GM19328 (cell line): Measurements from ENCODE around the gene SATB2.

Experiments
- ATAC-seq: cut with Tn5 transposase; IDR thresholded peaks from one replicate; pipeline ENCODE4 v1.9.1; 2021; ENCODE audit warnings: mild to moderate bottlenecking, moderate library complexity; ENCODE audit not compliant: unreplicated experiment

The SATB2 gene

DNA sequence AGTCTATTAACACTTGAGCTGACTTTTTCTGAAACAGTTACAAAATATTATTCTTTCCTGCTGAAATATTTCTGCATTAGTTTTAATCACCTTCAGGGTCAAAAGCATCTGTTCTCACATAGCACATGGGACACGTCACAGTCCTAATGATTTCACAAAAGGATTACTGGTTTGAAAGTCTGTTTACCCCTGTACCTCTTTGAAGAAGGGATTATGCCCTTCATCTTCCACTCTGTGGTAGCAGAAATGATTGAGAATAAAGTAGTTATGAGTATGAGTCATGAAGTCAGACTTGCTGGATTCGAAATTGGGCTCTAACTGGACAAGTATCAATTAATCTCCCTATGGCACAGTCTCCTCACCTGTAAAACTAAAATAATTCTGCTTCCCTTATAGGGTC, 121.2 kb downstream of the SATB2 start:
- ATAC-seq, result no peak

- ATAC-seq, result no peak
Observed at GRCh38 chr2:199335502-199335901, 122.2 kb downstream of the SATB2 start.

DNA sequence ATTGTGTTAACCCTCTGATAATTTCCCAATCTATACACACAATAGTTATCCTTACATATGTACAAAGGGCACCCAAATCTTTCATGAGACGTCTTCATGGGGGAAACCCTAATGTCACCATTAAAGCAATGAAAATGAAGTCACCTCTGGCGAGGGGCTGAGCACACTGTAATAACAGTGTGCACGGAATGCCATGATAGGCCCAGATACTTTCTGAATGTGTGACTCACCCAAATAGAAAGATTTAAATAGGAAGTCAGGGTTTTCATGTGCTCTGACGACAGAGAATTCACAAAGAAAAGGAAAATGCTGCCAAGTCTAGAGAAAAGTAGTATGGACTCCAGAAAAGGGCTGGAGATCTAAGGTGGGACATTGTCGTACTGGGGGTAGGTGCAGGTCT, 128.3 kb downstream of the SATB2 start:
- no peak for ATAC-seq

- ATAC-seq, result no peak
Observed at GRCh38 chr2:199329031-199329430, 128.7 kb downstream of the SATB2 start.

DNA sequence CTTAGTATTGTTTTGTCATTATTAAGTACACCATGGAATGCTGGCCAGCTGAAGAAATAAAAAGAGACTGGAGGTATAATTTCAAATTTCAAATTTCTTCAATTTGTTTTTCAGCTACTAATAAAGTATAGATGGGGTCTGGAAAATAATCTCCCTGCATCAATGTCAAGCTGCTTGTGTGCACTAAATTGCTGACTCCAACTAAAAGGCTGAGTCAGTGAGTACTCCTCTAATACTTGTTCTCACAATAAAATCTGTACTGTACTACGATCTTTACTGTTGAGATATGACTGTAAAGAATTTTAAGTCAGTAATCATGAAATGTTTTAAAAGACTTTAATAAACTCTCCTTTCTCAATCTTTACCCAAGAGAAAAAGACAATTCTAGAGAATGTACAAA, 131.9 kb downstream of the SATB2 start:
- ATAC-seq, result no peak

- no peak for ATAC-seq
Observed at GRCh38 chr2:199322151-199322550, 135.6 kb downstream of the SATB2 start.

GRCh38 chr2:199317646-199318045, 140.1 kb downstream of the SATB2 start:
- no peak for ATAC-seq

- ATAC-seq, result no peak
Observed at GRCh38 chr2:199316851-199317250, 140.9 kb downstream of the SATB2 start.

DNA sequence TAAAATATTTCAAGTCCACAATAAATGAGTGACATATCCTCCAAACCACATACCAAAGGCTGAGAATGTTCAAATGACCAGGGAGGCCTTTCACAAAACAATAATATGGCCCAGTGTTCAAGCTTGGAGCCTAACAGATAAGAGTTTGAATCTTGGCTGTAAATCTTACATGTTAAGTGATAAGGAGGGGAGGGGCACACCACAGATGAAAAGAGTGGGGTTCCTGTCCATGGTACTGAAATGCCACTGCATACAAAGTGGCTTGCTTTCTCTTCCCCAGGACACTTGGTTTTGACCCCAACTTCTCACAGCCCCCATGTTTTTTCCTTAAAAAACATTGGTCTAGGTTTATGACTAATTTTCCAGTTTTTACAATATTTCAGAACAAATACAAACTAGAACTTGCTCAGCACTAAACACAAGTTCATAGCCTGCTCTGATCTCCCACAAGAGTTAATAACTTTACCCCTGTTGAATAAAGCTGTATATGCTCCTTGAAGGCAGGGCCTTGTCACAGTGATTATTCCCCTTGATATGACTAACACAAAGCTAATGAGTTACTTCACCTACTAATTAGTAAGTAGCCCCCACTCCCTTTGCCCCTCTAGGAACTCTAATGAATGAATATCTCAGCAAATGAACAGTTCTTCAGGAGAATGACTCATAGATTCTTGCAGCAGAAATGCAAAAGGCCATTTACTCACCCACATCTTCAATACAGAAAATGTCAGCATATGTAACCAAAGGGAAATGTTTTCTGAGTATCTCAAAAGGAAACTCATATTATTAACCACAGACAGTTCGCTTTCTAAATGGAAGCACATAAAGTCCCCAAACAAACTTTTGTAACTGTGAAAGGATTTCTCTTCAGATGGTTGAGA, 142.2 kb downstream of the SATB2 start:
- ATAC-seq, result no peak

- no peak for ATAC-seq
Observed at GRCh38 chr2:199312931-199313330, 144.8 kb downstream of the SATB2 start.

GRCh38 chr2:199310771-199311585, 146.8 kb downstream of the SATB2 start:
- ATAC-seq, result no peak

DNA sequence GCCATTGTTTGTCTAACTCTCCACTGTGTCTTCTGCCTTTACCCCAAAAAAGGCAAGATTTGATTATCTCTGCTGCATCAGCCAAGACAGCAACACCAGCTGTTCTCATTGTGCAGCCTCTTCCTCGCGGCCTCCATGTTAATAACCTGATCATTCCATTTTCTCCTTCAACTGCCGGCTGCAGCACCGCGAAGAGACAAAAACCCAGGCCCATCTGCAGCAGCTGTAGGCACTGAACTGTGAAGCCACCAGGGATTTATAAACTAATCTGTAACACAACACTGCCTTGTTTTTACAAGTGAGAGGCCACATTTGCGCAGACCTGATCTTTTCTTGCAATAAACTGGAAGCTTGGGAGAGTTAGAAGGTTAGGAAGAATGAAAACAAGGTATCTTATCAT, 147.8 kb downstream of the SATB2 start:
- ATAC-seq, result no peak

GRCh38 chr2:199309411-199309810, 148.3 kb downstream of the SATB2 start:
- ATAC-seq, result no peak

DNA sequence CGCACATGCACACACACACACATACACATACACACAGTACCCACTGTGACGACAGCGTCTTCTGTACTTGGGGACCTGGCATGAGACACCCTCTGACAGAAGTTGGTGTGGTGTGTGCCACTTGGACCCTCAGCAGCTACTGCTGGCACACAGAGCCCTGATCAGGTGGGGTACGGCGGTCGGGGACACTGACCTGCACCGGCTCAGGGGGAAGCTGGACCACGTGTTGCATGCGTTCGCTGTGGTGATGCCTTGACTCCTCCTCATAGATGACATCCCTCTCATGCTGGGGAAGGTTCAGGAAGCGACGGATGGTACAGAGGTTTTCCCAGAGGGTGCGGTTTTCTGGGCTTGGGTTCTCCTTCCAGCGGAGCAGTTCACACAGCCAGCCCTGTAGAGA, 149.2 kb downstream of the SATB2 start:
- no peak for ATAC-seq

DNA sequence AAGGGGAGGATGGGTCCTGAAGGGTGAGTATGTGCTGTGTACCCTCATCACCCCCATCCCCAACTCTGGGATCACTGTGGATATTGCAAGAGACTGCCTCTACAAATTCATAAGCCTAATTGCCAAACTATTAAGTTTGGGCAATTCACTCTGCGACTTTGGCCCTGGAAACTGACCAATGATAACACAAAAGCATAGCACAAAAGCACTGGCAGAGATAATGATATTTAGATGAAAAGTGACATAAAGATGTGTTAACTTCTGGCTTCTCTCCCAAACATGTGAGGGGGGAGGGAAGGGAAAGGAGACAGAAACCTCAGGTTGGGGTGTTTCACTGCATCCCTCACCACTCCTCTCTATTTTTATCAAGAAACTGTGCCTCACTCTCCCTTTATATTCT, 150.3 kb downstream of the SATB2 start:
- ATAC-seq, result no peak

DNA sequence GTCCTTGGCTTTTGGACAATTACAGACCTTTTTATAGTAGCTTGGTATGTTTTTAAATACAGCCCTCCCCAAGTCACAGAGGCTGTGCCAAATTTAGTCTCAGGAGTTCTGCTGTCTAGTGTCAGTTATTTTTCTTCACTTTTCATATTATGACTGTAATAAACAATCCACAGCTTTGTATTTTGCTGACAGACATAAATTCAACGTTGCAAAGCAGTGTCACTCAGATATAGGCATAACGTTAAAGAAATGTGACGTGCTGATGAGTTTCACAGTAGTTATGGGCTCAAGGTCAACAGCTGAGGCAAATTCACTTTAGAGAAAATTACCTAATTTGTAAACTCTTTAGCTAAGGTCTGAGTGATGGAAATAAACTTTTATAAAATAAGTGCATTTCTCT, 151.6 kb downstream of the SATB2 start:
- ATAC-seq, result no peak

DNA sequence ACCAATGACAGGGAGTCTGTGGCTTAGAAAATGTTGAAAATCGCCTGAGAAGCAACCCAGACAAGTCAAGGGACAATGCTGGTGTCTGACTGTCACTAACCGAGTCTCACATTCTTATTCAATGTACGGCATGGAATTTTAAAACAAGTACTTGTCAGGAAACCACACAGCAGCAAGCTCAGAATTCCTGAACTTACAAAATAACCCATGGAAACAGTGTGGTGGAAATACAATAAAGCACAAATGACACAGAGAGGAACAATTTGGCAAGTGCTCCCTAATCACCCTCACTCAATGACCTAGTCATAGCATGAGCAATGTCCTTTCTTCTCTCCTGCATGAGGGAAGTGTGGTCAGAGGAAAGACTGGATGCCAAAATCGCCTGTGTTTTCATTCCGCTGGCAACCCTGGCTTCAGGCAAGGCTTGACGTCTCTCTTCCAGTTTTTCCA, 154.0 kb downstream of the SATB2 start:
- ATAC-seq, result no peak

DNA sequence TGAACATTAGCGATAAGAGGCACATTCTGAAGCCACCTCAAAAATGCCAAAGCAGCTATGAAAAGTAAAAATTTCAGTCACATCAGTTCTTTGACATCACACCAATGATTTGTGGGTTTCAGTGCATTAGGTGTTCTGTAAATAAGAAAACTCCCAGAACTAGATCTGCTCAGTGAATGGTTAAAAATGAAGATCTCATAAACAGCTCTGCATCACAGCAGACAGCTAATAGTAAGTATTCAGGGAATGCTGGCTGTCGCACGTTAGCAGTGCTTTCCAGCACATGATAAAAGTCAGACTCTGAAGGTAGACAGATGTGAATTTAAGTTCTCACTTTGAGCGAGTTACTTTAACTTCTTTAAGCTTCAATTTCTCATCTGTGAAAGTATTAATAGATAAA, 154.9 kb downstream of the SATB2 start:
- no peak for ATAC-seq

GRCh38 chr2:199288424-199288823, 169.3 kb downstream of the SATB2 start:
- no peak for ATAC-seq

DNA sequence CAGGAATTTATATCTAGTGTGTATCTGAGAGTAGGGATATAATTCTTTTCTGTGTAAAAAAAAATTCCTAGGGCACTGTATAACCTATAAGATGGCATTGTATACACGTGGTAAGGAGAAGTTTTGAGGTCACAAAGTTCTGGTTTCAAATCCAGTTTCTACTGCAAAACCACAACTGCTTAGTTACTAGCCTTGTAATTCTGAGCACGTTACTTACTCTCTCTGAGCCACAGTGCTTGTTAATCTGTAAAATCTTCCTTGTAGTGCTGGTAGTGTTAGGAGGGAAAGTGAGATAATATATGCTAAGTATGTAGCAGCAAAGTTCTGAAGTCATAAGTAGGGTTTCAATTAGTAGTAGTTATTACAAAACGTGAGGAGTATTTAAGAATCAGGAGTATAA, 175.4 kb downstream of the SATB2 start:
- no peak for ATAC-seq

DNA sequence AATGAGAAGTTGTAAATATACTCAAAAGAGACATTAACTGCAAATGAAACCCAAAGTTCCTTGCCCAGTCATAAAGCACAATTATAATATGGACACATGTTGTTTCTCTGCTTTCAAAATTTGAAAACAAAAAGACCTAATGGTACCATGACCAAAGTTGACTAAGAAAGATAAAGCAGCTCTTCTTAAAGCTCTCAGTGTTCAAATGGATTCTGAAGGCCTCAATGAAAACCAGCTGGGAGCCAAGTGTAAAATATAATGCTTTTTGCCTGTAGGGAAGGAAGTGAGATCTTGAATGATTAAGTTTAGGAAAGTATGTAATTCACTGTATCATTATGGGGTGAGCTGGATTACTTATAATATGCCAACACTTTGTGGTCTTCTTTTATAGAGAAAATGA, 178.6 kb downstream of the SATB2 start:
- ATAC-seq, result no peak

GRCh38 chr2:199278099-199278498, 179.6 kb downstream of the SATB2 start:
- ATAC-seq, result no peak
